RPMI7951 (cell line): ENCODE results near the gene PPM1N. TPM values are rescaled to one million over a fixed set of nuclear protein-coding genes. Genes with fewer than 3 reads are reported as not detected.

Experiments used
- DNase-seq: peaks from one replicate; pipeline ENCODE4 v3.0.0-alpha.2; 2012; ENCODE audit warnings: low read depth
- total RNA-seq: library from RNA; depleted of rRNA; stranded (reverse); fragments of >200 nt; shearing (Covaris generic); gene quantifications from 2 replicates; pipeline ENCODE4 v1.2.3, GENCODE V29; 2014

PPM1N gene
- total RNA-seq, 1 experiment from 2014 or later = 1.8 TPM

DNA sequence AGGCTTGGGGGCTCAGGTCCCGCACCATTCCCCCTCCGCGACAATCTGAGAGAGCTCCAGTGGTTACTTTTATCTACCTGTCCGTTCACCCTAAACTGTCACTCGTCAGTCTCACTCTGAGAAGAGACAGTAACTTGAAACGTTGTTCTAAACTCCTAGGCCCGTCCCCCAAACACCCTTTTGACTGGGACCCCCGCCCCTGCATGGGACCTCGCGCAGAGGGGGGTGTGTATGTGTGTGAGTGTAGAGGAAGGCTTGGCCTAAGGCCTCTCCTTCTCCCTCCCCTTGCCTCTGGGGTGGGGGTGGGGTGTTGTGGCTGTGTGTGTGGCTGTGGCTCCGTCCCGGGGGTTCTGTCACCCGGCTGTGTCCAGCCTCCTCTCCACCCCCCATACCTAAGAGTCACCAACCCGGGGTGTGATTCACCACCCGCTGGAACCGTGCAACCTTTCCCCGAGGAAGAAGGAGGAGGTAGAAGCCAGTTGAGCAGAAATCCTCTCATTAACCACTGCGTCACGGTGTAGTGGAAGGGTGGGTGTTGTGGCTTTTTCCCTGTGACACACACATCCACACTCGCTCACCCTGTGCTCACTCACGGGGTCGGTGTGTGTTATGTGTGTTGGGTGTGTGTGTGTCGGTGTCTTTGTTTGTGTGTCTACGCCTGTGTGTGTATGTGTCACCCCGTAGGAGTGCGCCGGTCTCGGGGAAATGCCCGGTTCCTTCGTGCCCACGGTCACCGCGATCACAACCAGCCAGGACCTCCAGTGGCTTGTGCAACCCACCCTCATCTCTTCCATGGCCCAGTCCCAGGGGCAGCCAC lies 28.1 kb upstream of the PPM1N start:
- DNase-seq = peak; percentile 79

- DNase-seq = no peak
Observed at GRCh38 chr19:45470762-45471081, 27.5 kb upstream of the PPM1N start.

- DNase-seq = no peak
Observed at GRCh38 chr19:45471111-45471930, 26.9 kb upstream of the PPM1N start.

GRCh38 chr19:45471931-45472562 lies 26.2 kb upstream of the PPM1N start:
- no peak for DNase-seq

GRCh38 chr19:45472563-45473366 lies 25.5 kb upstream of the PPM1N start:
- DNase-seq = no peak

GRCh38 chr19:45473367-45473681 lies 24.9 kb upstream of the PPM1N start:
- no peak for DNase-seq

DNA sequence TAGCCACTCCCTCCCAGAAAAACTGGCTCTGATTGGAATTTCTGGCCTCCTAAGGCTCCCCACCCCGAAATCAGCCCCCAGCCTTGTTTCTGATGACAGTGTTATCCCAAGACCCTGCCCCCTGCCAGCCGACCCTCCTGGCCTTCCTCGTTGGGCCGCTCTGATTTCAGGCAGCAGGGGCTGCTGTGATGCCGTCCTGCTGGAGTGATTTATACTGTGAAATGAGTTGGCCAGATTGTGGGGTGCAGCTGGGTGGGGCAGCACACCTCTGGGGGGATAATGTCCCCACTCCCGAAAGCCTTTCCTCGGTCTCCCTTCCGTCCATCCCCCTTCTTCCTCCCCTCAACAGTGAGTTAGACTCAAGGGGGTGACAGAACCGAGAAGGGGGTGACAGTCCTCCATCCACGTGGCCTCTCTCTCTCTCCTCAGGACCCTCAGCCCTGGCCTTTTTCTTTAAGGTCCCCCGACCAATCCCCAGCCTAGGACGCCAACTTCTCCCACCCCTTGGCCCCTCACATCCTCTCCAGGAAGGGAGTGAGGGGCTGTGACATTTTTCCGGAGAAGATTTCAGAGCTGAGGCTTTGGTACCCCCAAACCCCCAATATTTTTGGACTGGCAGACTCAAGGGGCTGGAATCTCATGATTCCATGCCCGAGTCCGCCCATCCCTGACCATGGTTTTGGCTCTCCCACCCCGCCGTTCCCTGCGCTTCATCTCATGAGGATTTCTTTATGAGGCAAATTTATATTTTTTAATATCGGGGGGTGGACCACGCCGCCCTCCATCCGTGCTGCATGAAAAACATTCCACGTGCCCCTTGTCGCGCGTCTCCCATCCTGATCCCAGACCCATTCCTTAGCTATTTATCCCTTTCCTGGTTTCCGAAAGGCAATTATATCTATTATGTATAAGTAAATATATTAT lies 24.3 kb upstream of the PPM1N start:
- no peak for DNase-seq

- no peak for DNase-seq
Observed at GRCh38 chr19:45474606-45475521, 23.4 kb upstream of the PPM1N start.

DNA sequence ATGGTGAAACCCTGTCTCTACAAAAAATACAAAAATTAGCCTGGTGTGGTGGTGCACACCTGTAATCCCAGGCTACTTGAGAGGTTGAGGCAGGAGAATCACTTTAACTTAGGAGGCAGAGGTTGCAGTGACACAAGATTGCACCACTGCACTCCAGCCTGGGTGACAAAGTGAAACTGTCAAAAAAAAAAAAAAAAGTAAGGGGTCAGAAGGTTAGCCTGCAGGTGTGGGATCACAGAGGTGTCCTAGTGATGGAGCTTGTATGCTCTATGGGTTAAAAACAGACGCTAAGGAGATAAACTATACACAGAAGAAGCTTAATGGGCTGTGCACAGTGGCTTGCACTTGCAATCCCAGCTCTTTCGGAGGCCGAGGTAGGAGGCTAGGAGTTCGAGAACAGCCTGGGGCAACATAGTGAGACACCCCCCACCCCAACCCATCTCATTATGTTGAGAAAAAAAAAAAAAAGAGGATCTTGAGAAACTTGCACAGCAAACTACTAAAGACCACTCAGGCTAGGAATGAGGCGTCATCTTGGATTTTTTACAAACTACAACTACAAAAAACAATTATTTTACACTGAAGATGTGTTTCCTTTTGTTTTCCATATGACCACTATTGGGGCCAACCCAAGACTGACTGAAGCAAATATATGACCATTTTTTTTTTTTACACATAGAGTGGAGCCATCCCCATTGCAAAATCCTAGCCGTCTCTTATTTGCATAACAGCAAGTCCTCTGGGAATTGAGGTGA lies 22.5 kb upstream of the PPM1N start:
- DNase-seq = no peak

GRCh38 chr19:45476304-45476703 lies 21.9 kb upstream of the PPM1N start:
- no peak for DNase-seq

- DNase-seq = no peak
Observed at GRCh38 chr19:45477186-45477585, 21.1 kb upstream of the PPM1N start.

DNA sequence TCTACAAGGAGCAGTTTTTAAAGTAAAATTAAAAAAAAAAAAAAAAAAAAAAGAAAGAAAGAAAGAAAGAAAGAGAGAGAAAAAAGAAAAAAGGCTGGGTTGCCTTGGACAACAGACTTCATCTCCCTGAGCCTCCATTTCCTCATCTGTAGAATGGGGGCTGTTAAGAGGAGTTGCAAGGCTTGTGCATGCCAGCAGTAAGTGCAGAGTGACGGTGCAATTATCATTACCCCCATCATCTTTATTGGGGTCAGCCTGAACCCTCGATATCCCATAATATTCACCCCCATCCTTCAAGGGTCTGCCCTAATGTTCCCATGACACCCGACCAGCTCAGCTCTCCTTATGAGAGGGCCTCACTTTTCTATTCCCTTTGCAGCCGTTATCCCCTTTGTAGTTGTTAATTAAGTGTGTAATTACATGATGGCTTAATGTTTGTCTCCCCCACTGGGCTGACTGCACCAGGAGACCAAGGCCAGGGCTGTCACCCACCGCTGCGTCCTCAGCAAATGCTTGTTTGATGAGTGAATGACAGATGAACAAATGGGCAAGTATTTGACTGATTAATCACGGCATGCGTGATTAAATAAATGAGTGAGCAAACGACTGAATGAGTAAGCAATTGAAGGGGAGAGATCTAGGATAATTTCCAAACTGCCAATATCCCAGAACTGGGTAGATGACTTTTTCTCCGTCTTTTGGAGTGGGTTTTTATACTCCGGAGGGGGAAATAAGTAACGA lies 20.4 kb upstream of the PPM1N start:
- DNase-seq = no peak

DNA sequence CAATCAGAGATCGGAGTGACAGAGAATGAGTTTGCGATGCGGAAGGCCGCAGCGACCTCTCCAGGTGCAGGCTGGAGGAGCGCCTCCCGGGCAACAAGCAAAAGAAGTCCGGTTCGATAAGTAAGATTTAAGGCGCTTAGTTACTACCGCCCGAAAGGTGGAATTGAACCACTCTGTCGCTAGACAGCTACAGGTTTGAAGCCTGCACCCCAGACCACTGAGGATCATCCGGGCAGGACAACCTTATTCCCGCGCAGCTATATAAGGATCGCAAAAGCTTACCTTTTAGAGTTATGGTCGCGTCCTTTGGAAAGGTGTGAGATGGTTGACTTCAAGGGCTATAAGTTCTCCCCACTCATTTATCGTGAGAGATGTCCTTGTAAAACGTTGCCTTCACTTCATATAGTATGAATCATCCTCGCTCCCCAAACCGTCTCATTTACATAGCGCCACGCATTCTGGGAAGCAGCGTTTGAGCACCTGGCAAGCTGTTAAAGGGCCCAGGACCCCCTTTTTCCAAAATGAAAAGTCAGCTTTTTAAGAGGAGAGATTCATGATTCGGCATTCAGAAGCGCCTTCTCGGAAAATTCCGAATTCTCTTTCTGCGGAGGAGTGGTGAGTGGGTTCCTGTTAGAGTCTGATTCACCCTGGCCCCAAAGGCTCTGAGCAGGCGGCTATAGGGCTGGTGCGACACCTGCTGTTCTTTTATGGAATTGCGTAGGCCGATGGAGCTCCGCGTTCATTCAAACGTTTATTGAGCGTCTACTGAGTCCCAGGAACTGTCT lies 19.6 kb upstream of the PPM1N start:
- DNase-seq = peak; percentile 94

DNA sequence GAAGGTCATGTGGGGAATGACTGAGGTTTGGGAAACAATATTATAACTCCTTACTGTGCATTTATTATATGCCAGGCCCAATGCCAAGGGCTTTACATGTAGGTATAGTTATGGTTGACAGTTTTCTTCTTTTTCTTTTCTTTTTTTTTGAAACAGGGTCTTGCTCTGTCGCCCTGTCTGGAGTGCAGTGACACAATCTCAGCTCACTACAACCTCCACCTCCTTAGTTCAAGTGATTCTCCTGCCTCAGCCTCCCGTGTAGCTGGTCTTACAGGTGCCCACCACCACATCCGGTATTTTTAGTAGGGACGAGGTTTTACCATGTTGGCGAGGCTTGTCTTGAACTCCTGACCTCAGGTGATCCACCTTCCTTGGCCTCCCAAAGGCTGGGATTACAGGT lies 15.2 kb upstream of the PPM1N start:
- DNase-seq = no peak

DNA sequence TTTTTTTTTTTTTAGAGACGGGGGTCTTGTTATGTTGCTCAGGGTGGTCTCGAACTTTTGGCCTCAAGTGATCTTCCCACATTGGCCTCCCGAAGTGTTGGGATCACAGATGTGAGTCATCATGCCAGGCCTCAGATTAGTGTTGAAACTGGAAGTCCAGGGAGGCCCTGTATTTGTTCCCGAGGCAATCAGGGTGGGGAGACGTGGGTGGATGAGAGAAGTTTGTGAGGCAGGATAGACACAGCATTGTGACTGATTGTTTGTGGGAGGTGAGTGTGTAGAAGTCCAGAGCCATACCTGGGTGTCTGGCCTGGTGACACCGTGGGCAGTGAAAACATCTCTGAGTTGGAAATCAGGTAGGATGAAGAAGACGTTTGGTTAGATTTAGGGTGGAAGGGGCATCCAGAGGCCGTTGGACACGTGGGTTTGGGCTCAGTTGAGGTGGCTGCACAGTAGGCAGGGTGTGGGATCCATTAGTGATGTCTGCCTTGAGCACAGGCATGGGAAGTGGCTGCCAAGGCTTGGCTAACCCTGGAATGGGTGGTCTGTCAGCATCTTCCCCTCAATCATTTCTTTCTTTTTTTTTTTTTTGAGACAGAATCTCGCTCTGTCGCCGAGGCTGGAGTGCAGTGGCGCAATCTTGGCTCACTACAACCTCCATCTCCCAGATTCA lies 13.8 kb upstream of the PPM1N start:
- peak; percentile 52 for DNase-seq

DNA sequence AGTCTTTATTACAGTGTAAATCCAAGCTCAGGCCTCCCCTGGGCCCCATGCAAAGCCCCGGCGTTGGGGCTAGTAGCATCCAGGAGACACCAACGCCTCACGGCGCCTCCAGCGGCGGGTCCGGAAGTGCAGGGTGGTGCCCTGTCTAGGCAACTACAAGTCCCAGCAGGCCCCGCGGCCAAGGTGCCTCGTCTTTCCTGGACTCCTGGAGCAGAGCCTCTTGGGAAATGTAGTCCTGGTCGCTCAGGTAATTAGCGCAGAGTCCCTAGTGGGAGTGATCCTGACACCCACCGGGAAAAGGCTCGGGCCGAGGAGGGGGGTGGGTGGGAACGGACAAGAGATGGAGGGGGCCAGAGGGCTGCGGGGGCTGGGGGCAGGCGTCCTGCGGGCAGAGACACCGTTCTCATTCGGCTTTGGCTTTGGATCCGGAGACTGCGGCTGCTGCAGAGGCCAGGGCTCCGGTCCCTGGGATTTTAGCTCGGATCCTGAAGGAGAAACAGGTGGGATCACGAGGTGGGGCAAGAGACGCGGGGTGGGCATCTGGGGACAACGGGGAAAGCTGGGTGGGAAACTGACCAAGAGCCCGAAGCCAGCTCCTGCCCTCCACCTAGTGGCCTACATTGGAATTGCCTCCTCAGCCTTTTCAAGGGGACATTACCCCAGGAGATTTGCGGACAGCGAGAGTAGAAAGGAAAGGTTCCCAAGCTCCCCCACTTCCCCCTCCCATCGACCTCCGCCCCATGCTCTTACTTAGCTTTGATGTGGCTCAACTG lies 12.8 kb upstream of the PPM1N start:
- peak; percentile 94 for DNase-seq
